Fibroblast of mammary gland (primary cell): Measurements from ENCODE around the gene HRG.

Experiments
- DNase-seq: peaks from one replicate; pipeline ENCODE4 v3.0.0-alpha.2; 2010; ENCODE audit warnings: low read depth
- H3K4me3 ChIP-seq: 2 replicates; pipeline ENCODE4 v1.5.1; 2011; ENCODE audit warnings: low read depth, mild to moderate bottlenecking, low read length, moderate library complexity; ENCODE audit not compliant: control insufficient read depth
- CTCF ChIP-seq: conservative IDR thresholded peaks from 2 replicates; pipeline ENCODE4 v1.5.1; 2011; ENCODE audit warnings: low read depth, low read length, inconsistent platforms; ENCODE audit not compliant: control insufficient read depth, insufficient read depth

The HRG gene

GRCh38 chr3:186663361-186664118 lies 2.3 kb upstream of the HRG start:
- no peak for TF ChIP-seq CTCF
- DNase-seq, result no peak
- no peak overlapping the region for H3K4me3 ChIP-seq

- no peak for TF ChIP-seq CTCF
- no peak overlapping the region for H3K4me3 ChIP-seq
Observed at GRCh38 chr3:186664119-186664495, 1.7 kb upstream of the HRG start.

GRCh38 chr3:186664506-186664905 lies 1.3 kb upstream of the HRG start:
- DNase-seq, result no peak
- TF ChIP-seq CTCF, result no peak

More at GRCh38 chr3:186664119-186664495, 1.7 kb upstream of the HRG start:
- DNase-seq, result no peak

GRCh38 chr3:186668426-186668825 lies 2.6 kb downstream of the HRG start:
- no peak for TF ChIP-seq CTCF
- no peak overlapping the region for H3K4me3 ChIP-seq
- no peak for DNase-seq

More at GRCh38 chr3:186664506-186664905, 1.3 kb upstream of the HRG start:
- H3K4me3 ChIP-seq, result no peak overlapping the region

GRCh38 chr3:186669378-186670084 lies 3.7 kb downstream of the HRG start:
- no peak for TF ChIP-seq CTCF
- no peak overlapping the region for H3K4me3 ChIP-seq
- no peak for DNase-seq

- TF ChIP-seq CTCF, result no peak
- DNase-seq, result no peak
- no peak overlapping the region for H3K4me3 ChIP-seq
Observed at GRCh38 chr3:186670155-186670554, 4.3 kb downstream of the HRG start.

- H3K4me3 ChIP-seq, result no peak overlapping the region
- no peak for DNase-seq
- TF ChIP-seq CTCF, result no peak
Observed at GRCh38 chr3:186671051-186671450, 5.2 kb downstream of the HRG start.
